M059J (cell line): Measurements from ENCODE around the gene BAIAP2L1. TPM values are rescaled to one million over a fixed set of nuclear protein-coding genes. Genes with fewer than 3 reads are reported as not detected.

ENCODE experiments used
- DNase-seq: peaks from one replicate; pipeline ENCODE4 v3.0.0-alpha.2; 2012; ENCODE audit warnings: low read depth
- total RNA-seq: library from RNA; depleted of rRNA; stranded (reverse); fragments of >200 nt; shearing (Covaris generic); gene quantifications from 2 replicates; pipeline ENCODE4 v1.2.3, GENCODE V29; 2014

The BAIAP2L1 gene
- total RNA-seq, 1 experiment from 2014 or later = 28.7 TPM

GRCh38 chr7:98278936-98279335, 122.0 kb downstream of the BAIAP2L1 start:
- DNase-seq = no peak

- DNase-seq = peak; percentile 24
Measured at GRCh38 chr7:98278408-98278807, 122.5 kb downstream of the BAIAP2L1 start.

GRCh38 chr7:98276241-98276761, 124.6 kb downstream of the BAIAP2L1 start:
- DNase-seq = no peak

GRCh38 chr7:98267303-98267702, 133.6 kb downstream of the BAIAP2L1 start:
- no peak for DNase-seq

GRCh38 chr7:98266840-98267239, 134.1 kb downstream of the BAIAP2L1 start:
- DNase-seq = no peak

GRCh38 chr7:98265841-98266271, 135.0 kb downstream of the BAIAP2L1 start:
- DNase-seq = peak; percentile 79

GRCh38 chr7:98257701-98258100, 143.2 kb downstream of the BAIAP2L1 start:
- no peak for DNase-seq

- no peak for DNase-seq
Measured at GRCh38 chr7:98256431-98256830, 144.5 kb downstream of the BAIAP2L1 start.

- DNase-seq = peak; percentile 20
Measured at GRCh38 chr7:98254951-98255610, 145.8 kb downstream of the BAIAP2L1 start.

GRCh38 chr7:98254516-98254915, 146.4 kb downstream of the BAIAP2L1 start:
- no peak for DNase-seq

GRCh38 chr7:98252425-98253054, 148.3 kb downstream of the BAIAP2L1 start:
- no peak for DNase-seq

- DNase-seq = peak; percentile 92
Measured at GRCh38 chr7:98251601-98252424, 149.1 kb downstream of the BAIAP2L1 start, which contains the start of gene TECPR1. Gene TECPR1 (minus strand): TSS chr7:98252232. CDS start chr7:98246146, 6,086 bp downstream.

GRCh38 chr7:98251231-98251600, 149.7 kb downstream of the BAIAP2L1 start:
- DNase-seq = no peak

GRCh38 chr7:98250789-98251188, 150.1 kb downstream of the BAIAP2L1 start:
- DNase-seq = no peak

GRCh38 chr7:98249106-98249505, 151.8 kb downstream of the BAIAP2L1 start:
- no peak for DNase-seq

GRCh38 chr7:98248156-98248555, 152.7 kb downstream of the BAIAP2L1 start:
- no peak for DNase-seq

- DNase-seq = no peak
Measured at GRCh38 chr7:98244871-98245270, 156.0 kb downstream of the BAIAP2L1 start.

- DNase-seq = no peak
Measured at GRCh38 chr7:98242934-98243333, 158.0 kb downstream of the BAIAP2L1 start.

GRCh38 chr7:98242342-98242741, 158.5 kb downstream of the BAIAP2L1 start:
- no peak for DNase-seq

GRCh38 chr7:98241674-98242241, 159.1 kb downstream of the BAIAP2L1 start:
- DNase-seq = no peak
